GM23338 (cell line): ENCODE results near the gene ARMCX4.
A peak's percentile ranks its signal among the peaks of the same experiment; 100 is the strongest.

Experiments
- CTCF ChIP-seq, 2 experiments: fragments of 200-600 bp in 1 of 2; sonication (generic) in 1 of 2; conservative IDR thresholded peaks; 2 replicates each; pipeline versions ENCODE4 v1.5.1 to v1.6.1; 2016 to 2017; ENCODE audit warnings: antibody characterized with exemption in 2 of 2, low read depth in 2 of 2, mild to moderate bottlenecking in 2 of 2, moderate library complexity in 1 of 2
- ETS1 ChIP-seq: IDR thresholded peaks from 2 replicates; pipeline ENCODE4 v1.6.1; 2016; ENCODE audit warnings: antibody characterized with exemption
- EZH2 ChIP-seq: fragments of 200-600 bp; sonication (generic); IDR thresholded peaks from one replicate; pipeline ENCODE4 v1.8.0; 2017; ENCODE audit warnings: antibody characterized with exemption, mild to moderate bottlenecking, low read depth; ENCODE audit not compliant: unreplicated experiment
- EZH2phosphoT487 ChIP-seq: fragments of 200-600 bp; sonication (generic); IDR thresholded peaks from one replicate; pipeline ENCODE4 v1.8.1; 2018; ENCODE audit warnings: antibody characterized with exemption; ENCODE audit not compliant: unreplicated experiment
- JUNB ChIP-seq: IDR thresholded peaks from one replicate; pipeline ENCODE4 v1.6.1; 2016; ENCODE audit warnings: antibody characterized with exemption; ENCODE audit not compliant: unreplicated experiment
- POLR2AphosphoS5 ChIP-seq: IDR thresholded peaks from 2 replicates; pipeline ENCODE4 v1.6.1; 2016; ENCODE audit warnings: antibody characterized with exemption, low read depth
- TF ChIP-seq, protein P1 (sequence below): IDR thresholded peaks from one replicate; pipeline ENCODE4 v1.6.1; 2018; ENCODE audit warnings: antibody characterized with exemption; ENCODE audit not compliant: unreplicated experiment

DNA sequence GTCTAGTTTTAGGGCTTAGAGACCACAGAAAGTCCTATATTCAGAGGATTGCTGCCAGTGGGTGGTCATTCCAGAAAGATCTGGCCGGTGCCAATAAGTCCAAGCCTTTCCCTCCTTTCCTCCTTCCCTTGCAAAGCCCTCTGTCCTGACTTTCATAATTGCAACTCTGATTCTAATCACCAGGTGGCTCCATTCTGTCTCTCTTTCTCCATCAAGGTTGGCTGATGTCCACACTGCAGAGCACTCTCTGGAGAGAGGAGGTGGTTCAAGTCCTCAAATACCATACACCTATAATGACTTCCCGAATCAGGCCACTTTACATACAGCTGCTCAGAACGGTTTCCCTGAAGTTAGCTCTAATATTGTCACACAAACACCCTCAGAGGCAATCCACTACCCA lies 22.4 kb upstream of the ARMCX4 start:
- TF ChIP-seq JUNB = no peak
- peak; percentile 34 to 56 for TF ChIP-seq CTCF (conservative IDR thresholded peaks at IDR 0.05; ENCODE audit: low read depth in 2 of 2)
- no peak for TF ChIP-seq EZH2phosphoT487
- TF ChIP-seq, protein P1, sequence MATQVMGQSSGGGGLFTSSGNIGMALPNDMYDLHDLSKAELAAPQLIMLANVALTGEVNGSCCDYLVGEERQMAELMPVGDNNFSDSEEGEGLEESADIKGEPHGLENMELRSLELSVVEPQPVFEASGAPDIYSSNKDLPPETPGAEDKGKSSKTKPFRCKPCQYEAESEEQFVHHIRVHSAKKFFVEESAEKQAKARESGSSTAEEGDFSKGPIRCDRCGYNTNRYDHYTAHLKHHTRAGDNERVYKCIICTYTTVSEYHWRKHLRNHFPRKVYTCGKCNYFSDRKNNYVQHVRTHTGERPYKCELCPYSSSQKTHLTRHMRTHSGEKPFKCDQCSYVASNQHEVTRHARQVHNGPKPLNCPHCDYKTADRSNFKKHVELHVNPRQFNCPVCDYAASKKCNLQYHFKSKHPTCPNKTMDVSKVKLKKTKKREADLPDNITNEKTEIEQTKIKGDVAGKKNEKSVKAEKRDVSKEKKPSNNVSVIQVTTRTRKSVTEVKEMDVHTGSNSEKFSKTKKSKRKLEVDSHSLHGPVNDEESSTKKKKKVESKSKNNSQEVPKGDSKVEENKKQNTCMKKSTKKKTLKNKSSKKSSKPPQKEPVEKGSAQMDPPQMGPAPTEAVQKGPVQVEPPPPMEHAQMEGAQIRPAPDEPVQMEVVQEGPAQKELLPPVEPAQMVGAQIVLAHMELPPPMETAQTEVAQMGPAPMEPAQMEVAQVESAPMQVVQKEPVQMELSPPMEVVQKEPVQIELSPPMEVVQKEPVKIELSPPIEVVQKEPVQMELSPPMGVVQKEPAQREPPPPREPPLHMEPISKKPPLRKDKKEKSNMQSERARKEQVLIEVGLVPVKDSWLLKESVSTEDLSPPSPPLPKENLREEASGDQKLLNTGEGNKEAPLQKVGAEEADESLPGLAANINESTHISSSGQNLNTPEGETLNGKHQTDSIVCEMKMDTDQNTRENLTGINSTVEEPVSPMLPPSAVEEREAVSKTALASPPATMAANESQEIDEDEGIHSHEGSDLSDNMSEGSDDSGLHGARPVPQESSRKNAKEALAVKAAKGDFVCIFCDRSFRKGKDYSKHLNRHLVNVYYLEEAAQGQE = no peak
- TF ChIP-seq POLR2AphosphoS5 = no peak
- no peak for TF ChIP-seq EZH2
- TF ChIP-seq ETS1 = no peak
